GM19351 (cell line): ENCODE measurements around the gene NFS1.
"Not testable (repeated sequence)": the region's sequence is repeated elsewhere in the genome, so short reads cannot be mapped to it uniquely, and the experiment has no call there.

Source experiments
- ATAC-seq: cut with Tn5 transposase; IDR thresholded peaks from one replicate; pipeline ENCODE4 v1.9.1; 2021; ENCODE audit warnings: mild to moderate bottlenecking, moderate library complexity; ENCODE audit not compliant: unreplicated experiment

NFS1 gene

DNA sequence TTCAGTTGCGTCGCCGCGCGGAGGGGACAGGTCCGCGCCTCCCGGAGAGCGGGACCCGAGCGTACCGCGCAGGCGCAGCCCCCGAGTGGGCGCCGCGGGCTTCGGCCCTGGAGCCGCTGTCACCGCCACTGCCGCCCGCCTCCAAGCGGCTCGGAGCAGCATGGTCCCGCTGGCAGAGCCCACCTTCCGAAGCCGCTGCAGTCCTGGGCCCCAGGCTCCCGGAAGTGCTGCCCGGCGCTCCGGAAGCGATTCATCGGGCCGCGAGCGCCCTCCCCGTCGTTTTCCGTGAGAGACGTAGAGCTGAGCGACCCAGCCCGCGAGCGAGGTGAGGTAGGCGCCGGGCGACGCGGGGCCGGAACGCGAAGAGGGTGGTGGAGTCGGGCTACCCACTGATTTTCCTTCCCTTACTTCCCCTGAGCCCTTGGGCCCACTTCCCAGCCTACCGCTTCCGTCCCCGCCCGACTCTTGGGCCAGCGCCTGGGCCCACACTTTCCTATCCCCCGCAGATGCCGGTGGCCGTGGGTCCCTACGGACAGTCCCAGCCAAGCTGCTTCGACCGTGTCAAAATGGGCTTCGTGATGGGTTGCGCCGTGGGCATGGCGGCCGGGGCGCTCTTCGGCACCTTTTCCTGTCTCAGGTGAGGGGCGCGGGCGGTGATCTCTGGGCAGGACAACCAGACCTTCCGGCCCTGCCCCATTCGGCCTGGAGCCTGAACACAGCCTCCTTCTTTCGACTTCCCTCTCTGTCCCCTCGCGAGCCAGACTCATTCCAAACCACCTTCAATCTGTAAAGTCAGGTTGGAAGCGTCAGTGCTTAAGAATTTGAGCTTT is at the start of gene NFS1, which contains the start of gene ROMO1:
Gene NFS1, minus strand, starts transcription at position 226 of the 830 bp plus-strand sequence. Its CDS starts 64 bp downstream, at position 162.
Gene ROMO1, plus strand, starts transcription at position 279 of the 830 bp plus-strand sequence. Its CDS starts 228 bp downstream, at position 507.
- peak; percentile 89 for ATAC-seq

DNA sequence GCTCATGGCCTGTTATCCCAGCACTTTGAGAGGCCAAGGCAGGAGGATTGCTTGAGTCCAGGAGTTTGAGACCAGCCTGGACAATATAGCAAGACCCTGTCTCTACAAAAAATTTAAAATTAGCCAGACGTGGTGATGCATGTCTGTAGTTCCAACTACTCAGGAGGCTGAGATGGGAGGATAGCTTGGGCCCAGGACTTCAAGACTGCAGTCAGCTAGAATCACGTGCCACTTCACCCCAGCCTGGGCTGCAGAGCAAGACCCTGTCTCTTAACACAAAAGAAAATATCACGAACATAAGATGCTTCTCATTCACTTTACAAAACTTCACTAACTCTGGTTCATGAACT is 45.3 kb upstream of the NFS1 start:
- ATAC-seq, result not testable (repeated sequence)

- ATAC-seq, result no peak
Observed at GRCh38 chr20:35743693-35744491, 44.7 kb upstream of the NFS1 start.

DNA sequence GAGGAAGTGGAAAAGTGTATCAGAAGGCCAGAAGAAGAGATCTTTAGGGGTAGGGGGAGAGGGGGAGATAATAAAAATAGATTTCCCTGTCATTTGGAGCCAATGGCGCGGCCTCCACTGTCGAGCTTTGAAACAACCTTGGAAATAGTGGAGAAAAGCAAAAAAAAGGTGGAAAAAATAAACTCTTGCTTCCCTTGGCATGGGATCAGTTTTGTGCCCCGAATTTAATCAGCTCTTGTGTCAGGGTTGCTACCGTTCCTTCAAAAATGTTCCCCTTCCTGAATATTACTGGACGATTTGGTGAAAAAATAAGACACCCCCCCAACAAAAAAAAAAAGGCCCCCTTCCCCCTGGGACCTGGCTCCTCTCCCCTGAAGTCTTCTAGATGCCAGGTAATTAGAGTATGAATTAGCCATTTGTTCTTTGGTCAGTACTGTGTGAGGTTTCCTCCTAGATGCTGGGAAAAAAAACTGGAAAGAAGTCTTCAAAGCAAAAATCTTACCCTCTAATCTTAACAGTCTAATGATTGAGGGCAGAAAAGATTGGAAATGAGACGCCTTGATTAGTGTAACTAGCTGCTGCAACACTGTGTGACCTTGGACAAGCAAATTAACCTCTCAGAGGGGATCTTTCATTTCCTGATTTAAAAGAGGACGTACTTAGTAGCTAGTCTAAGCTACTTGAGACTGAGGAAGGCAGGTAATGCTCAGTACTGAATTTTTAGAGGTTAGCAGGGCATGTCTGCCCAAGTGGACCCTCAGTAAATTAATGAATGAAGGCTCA is 43.8 kb upstream of the NFS1 start:
- no peak for ATAC-seq

- ATAC-seq, result peak; percentile 82
Observed at GRCh38 chr20:35741892-35742740, 43.0 kb upstream of the NFS1 start, which contains the start of gene RBM39. Gene RBM39 (minus strand): TSS chr20:35742260. CDS start chr20:35740874, 1,386 bp downstream.

- ATAC-seq, result no peak
Observed at GRCh38 chr20:35739294-35740163, 40.4 kb upstream of the NFS1 start.

DNA sequence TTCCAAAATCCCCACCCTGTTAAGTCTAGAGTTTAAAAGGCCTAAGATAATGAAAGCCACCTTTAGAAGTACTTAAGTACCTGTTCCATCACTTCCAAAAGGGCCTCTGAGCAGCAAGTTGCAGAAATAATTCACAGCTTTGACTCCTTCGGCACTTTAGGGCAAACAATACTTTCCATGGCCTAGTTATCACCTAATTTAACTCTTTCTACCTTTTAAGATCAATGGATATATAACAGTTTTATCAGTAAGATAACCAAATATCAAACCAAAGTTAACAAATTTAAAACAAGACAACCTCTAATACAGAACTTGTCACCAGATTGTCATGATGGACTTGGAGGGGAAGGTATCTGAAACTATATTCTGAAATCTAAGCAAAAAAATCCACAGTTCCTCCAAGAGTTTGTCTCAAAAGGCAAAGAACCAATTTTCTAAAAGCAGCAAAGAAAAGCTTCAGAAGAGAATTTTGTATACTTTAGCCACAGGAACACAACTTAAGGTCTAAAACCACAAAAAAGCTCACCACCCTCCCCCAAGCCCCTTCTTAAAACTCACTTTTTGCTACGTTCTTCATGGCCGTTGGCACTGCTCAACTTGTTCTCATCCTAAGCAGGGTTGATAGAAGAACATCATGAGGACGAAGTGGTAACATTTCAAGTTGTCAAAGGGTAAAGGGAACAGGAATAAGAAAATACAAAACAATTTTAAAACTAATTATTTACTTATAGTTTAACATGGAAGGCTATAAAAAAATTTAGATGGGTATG is 39.4 kb upstream of the NFS1 start:
- no peak for ATAC-seq

DNA sequence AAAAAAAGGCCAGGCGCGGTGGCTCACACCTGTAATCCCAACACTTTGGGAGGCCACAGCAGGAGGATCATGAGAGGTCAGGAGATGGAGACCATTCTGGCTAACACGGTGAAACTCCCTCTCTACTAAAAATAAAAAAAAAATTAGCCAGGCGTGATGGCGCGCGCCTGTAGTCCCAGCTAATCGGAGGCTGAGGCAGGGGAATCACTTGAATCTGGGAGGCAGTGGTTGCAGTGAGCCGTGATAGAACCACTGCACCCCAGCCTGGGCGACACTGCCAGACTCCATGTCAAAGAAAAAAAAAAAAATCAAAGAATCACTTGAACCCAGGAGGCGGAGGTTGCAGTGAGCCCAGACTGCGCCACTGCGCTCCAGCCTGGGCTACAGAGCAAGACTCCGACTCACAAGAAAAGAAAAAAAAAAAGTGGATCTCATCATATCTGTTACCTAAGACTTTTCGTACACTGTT is 38.7 kb upstream of the NFS1 start:
- no peak for ATAC-seq

GRCh38 chr20:35735826-35736470 is 36.8 kb upstream of the NFS1 start:
- ATAC-seq, result no peak

DNA sequence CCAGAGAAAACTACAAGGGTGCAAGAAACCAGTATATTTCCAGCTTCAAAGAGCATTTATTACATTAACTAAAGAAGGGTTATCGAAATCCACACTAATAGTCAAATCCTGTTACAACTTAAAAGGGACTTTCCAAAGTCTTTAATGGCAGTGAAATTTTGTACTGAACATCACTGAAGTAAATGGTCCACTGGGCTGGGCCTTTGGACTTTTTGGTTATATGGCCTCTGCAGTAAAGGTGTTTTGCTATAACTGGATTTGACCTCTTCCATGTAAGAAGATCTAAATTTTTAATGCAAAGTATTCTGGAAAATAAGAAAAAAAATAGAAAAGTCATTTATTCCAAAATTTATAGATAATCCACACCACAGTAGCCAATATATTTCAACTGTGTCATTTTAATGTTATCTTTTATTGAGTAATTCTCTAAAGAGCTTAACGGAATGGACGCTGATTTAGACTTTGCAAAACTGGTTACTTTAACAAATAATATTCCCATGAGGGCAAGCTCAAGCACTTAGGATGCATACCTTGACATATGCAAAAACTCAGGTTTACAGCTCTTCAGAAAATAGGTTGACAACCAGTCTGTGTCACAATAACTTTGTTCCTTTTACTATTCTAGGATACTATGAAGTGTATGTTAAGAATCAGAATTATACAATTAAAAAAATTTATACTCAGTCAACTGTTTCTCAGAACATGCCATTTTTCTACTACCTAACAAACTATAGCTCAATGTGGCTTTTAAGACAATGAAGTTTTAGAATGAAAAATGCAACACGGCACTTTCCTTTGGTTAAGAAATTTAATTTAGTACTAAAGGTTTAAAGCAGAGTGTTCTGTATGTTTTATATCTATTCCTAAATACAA is 35.9 kb upstream of the NFS1 start:
- no peak for ATAC-seq

DNA sequence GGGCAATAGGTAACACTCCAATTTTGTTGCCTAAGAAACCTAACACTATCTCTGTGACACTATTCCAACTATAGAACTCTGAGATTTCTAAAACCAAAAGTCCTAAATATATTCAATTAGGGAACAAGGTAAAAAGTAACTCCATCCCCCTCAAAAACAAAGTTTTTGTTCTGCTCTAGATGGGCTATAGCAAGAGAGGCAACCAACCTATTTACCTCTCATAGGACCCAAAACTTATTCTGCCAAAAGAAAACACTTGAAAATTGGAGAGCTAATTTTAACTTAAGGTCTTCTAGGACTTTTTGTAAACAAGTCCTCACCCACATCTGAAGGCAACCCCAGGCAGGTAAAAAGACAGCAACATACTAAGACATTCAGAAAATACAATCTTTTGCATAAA is 35.2 kb upstream of the NFS1 start:
- no peak for ATAC-seq

- no peak for ATAC-seq
Observed at GRCh38 chr20:35732644-35732982, 33.5 kb upstream of the NFS1 start.

DNA sequence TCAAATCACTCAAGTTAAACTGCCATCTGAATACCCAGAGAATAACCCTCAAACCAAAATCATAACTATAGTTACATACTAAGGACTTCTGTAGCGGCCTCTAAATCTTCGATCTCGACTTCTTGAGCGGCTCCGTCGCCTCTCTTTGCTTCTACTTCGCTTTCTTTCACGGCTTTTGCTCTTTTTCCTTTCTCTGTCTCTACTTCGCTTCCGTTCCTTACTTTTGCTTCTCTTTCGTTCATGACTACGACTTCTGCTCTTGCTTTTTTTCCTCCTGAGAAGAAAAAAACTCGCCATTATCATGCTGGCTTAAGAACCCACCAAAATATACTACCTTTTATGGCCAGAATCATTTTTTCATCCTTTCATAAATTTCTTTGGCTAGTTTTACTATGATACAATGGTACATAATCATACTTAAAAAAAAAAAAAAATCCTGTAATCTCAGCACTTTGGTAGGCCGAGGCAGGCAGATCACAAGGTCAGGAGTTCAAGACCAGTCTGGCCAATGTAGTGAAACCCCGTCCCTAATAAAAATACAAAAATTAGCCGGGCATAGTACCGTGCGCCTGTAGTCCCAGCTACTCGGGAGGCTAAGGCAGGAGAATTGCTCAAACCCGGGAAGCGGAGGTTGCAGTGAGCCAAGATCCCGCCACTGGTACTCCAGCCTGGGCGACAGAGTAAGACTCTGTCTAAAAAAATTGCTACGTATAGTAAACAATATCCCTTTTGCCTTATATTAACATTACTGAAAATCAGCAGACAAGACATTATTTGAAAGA is 32.9 kb upstream of the NFS1 start:
- ATAC-seq, result no peak

GRCh38 chr20:35731469-35731788 is 32.3 kb upstream of the NFS1 start:
- ATAC-seq, result no peak

- no peak for ATAC-seq
Observed at GRCh38 chr20:35730583-35731468, 31.7 kb upstream of the NFS1 start.
